OCI-LY3 (cell line): Measurements from ENCODE around the gene PLXNC1.

ENCODE experiments used
- H2AFZ ChIP-seq: fragments of 200-600, 300-600 bp; shearing (Covaris generic); 2 replicates; pipeline ENCODE4 v1.6.0; 2014; ENCODE audit warnings: antibody characterized with exemption, low read depth, low read length
- H3K27ac ChIP-seq: fragments of 200-600, 300-600 bp; sonication (generic); 2 replicates; pipeline ENCODE4 v1.5.1; 2014; ENCODE audit warnings: mild to moderate bottlenecking, low read length, moderate library complexity, mixed read lengths
- H3K27me3 ChIP-seq: fragments of 200-600, 300-600 bp; sonication (generic); 2 replicates; pipeline ENCODE4 v1.6.1; 2014; ENCODE audit warnings: low read depth, low read length, mixed read lengths
- H3K36me3 ChIP-seq: fragments of 200-600, 300-600 bp; sonication (generic); replicated peaks from 2 replicates; pipeline ENCODE3; 2014; ENCODE audit warnings: low read depth, low read length, mixed read lengths
- H3K4me1 ChIP-seq: fragments of 300-600, 200-600 bp; sonication (generic); 2 replicates; pipeline ENCODE4 v1.6.1; 2014; ENCODE audit warnings: low read length, mixed read lengths
- H3K4me2 ChIP-seq: fragments of 200-600, 300-600 bp; sonication (generic); 2 replicates; pipeline ENCODE4 v1.6.1; 2014; ENCODE audit warnings: low read length, mixed read lengths
- H3K4me3 ChIP-seq: fragments of 300-600, 200-600 bp; sonication (generic); 2 replicates; pipeline ENCODE4 v1.5.1; 2014; ENCODE audit warnings: antibody characterized with exemption, mild to moderate bottlenecking, low read length, moderate library complexity
- H3K79me2 ChIP-seq: fragments of 300-600, 200-600 bp; shearing (Covaris generic); 2 replicates; pipeline ENCODE4 v1.6.1; 2014; ENCODE audit warnings: mild to moderate bottlenecking, low read length, mixed read lengths
- H3K9ac ChIP-seq: fragments of 300-600, 200-600 bp; shearing (Covaris generic); 2 replicates; pipeline ENCODE4 v1.6.0; 2014; ENCODE audit warnings: mild to moderate bottlenecking, low read length, moderate library complexity
- H3K9me3 ChIP-seq: fragments of 200-600, 300-600 bp; shearing (Covaris generic); 2 replicates; pipeline ENCODE4 v1.6.1; 2014; ENCODE audit warnings: low read length, mixed read lengths; ENCODE audit not compliant: insufficient read depth
- H4K20me1 ChIP-seq: fragments of 200-600, 300-600 bp; sonication (generic); 2 replicates; pipeline ENCODE4 v1.6.1; 2016; ENCODE audit warnings: low read length, mixed read lengths; ENCODE audit not compliant: insufficient read depth
- EZH2phosphoT487 ChIP-seq: fragments of 200-600 bp; shearing (Covaris generic); IDR thresholded peaks from 2 replicates; pipeline ENCODE4 v1.6.1; 2018; ENCODE audit warnings: antibody characterized with exemption, mixed run types, low read depth
- TF ChIP-seq, protein P1 (sequence below): fragments of 200-600, 300-600 bp; sonication (generic); IDR thresholded peaks from 2 replicates; pipeline ENCODE4 v1.5.1; 2014; ENCODE audit warnings: antibody characterized with exemption, low read length, low read depth

PLXNC1 gene

DNA sequence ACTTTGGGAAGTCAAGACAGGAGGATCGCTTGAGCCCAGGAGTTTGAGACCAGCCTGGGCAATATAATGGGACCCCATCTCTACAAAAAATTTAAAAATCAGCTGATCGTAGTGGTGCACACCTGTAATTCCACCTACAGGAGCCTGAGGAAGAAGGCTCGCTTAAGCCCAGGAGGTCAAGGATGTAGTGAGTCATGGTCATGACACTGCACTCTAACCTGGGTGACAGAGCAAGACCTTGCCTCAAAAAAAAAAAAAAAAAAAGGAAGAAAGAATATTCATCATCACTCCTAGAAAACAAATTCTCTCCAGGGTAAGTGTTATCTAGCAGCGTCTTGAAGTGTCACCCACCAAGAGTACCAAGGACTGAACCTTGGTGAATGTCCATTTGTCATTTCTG, 34.2 kb upstream of the PLXNC1 start:
- Histone ChIP-seq H3K9ac (no peak overlapping the region), H3K4me3 (no peak overlapping the region), H3K4me2 (no peak overlapping the region), H4K20me1 (no peaks in the 10 kb centered on the region), H3K79me2 (no peaks in the 10 kb centered on the region), H3K27me3 (no peaks in the 10 kb centered on the region), H2AFZ (no peak overlapping the region), H3K36me3 (no peaks in the 10 kb centered on the region), H3K9me3 (no peaks in the 10 kb centered on the region), H3K4me1 (peaks cover 2% of the 10 kb centered on the region; the same call in 1 of the 2 replicates), H3K27ac (no peak overlapping the region)
- no peak for TF ChIP-seq EZH2phosphoT487
- TF ChIP-seq, protein P1, sequence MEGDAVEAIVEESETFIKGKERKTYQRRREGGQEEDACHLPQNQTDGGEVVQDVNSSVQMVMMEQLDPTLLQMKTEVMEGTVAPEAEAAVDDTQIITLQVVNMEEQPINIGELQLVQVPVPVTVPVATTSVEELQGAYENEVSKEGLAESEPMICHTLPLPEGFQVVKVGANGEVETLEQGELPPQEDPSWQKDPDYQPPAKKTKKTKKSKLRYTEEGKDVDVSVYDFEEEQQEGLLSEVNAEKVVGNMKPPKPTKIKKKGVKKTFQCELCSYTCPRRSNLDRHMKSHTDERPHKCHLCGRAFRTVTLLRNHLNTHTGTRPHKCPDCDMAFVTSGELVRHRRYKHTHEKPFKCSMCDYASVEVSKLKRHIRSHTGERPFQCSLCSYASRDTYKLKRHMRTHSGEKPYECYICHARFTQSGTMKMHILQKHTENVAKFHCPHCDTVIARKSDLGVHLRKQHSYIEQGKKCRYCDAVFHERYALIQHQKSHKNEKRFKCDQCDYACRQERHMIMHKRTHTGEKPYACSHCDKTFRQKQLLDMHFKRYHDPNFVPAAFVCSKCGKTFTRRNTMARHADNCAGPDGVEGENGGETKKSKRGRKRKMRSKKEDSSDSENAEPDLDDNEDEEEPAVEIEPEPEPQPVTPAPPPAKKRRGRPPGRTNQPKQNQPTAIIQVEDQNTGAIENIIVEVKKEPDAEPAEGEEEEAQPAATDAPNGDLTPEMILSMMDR = no peak

DNA sequence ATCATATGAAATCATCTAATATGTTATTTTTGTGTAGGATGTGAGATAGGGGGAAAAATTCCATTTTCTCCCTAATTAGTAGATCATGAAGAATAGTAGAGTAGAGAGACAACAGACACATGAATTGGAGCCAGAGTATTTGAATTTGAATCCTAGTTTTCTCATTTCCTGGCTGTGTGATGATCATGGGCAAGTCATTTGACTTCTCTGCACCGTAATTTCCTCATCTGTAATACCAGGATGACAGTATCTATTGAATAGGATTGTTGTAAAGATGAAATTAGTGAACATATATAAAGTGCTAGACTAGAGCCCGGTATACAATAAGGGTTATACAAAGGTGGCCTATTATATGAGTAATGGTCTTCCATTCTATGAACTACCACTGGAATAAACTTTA, 32.2 kb upstream of the PLXNC1 start:
- no peak overlapping the region for H2AFZ ChIP-seq
- no peaks in the 10 kb centered on the region for H3K79me2 ChIP-seq
- TF ChIP-seq EZH2phosphoT487 = no peak
- TF ChIP-seq, protein P1 = no peak
- no peaks in the 10 kb centered on the region for H3K4me1 ChIP-seq
- H3K27me3 ChIP-seq = no peaks in the 10 kb centered on the region
- H3K4me3 ChIP-seq = no peak overlapping the region
- H4K20me1 ChIP-seq = no peaks in the 10 kb centered on the region
- no peak overlapping the region for H3K27ac ChIP-seq
- H3K9me3 ChIP-seq = no peaks in the 10 kb centered on the region
- H3K4me2 ChIP-seq = no peak overlapping the region
- H3K9ac ChIP-seq = no peak overlapping the region
- H3K36me3 ChIP-seq = no peaks in the 10 kb centered on the region

DNA sequence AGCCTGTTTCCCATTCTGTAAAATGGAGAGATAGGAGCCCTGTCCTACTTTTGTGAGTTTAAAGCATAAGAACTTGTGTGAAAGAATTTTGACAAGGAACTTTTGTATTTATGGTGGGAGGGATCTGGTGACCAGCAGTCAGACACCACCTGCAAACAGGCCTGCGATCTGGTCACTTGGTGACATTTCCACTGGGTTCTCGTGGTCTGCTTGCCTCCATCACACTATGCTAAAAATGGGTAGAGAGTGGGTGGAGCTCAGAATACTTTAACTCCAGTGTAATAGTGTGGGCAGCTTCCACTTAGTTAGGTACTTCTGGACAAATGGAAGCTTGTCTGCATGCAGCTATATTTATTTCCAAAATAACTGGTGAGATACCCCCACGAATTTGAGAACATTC, 26.5 kb upstream of the PLXNC1 start:
- Histone ChIP-seq H3K79me2 (no peaks in the 10 kb centered on the region), H3K4me2 (no peak overlapping the region), H3K4me1 (peaks cover 13% of the 10 kb centered on the region), H3K9ac (no peak overlapping the region), H2AFZ (no peak overlapping the region), H3K4me3 (no peak overlapping the region), H3K27me3 (peaks cover 5% of the 10 kb centered on the region), H4K20me1 (no peaks in the 10 kb centered on the region), H3K36me3 (no peaks in the 10 kb centered on the region), H3K9me3 (no peaks in the 10 kb centered on the region), H3K27ac (no peak overlapping the region)
- TF ChIP-seq, protein P1 = no peak
- no peak for TF ChIP-seq EZH2phosphoT487

DNA sequence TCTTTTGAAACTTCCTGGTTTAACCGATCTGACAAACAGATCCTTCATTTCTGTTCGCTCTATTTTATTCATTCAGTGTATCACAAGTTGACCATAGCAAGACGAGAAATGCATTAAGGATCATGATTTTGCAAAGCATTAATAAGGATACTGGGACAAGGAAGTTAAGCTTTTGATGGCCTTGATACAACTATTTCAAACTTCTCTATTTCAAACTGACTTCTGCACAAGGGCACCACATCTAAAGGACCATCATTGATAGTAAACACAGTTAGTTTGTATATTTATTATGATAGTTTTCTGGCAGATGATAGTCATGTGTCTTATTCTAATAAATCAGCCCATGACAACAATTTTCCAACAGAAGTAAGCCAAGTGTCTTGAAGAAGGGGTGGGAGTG, 25.8 kb upstream of the PLXNC1 start:
- H3K36me3 ChIP-seq = no peaks in the 10 kb centered on the region
- no peaks in the 10 kb centered on the region for H4K20me1 ChIP-seq
- no peak overlapping the region for H3K4me2 ChIP-seq
- H3K9ac ChIP-seq = no peak overlapping the region
- peaks cover 13% of the 10 kb centered on the region for H3K4me1 ChIP-seq
- no peak for TF ChIP-seq EZH2phosphoT487
- TF ChIP-seq, protein P1 = no peak
- no peaks in the 10 kb centered on the region for H3K79me2 ChIP-seq
- no peaks in the 10 kb centered on the region for H3K9me3 ChIP-seq
- no peak overlapping the region for H3K27ac ChIP-seq
- H2AFZ ChIP-seq = no peak overlapping the region
- peaks cover 12% of the 10 kb centered on the region for H3K27me3 ChIP-seq
- no peak overlapping the region for H3K4me3 ChIP-seq
